Neutrophil (primary cell): ENCODE data around the gene RNF224.

Experiments
- H3K27ac ChIP-seq: fragments of 200-600 bp; sonication (generic); 2 replicates; pipeline ENCODE4 v1.5.1; 2016; ENCODE audit warnings: mild to moderate bottlenecking, moderate library complexity
- H3K27me3 ChIP-seq: fragments of 200-600 bp; sonication (generic); 2 replicates; pipeline ENCODE4 v1.6.0; 2016; ENCODE audit warnings: mild to moderate bottlenecking
- H3K36me3 ChIP-seq: fragments of 200-600 bp; sonication (generic); 2 replicates; pipeline ENCODE4 v1.5.1; 2017
- H3K4me1 ChIP-seq, 2 experiments: fragments of 200-600 bp in 1 of 2; sonication (generic) in 1 of 2; 1 replicate in 1 of 2; 2 replicates in 1 of 2; pipeline versions ENCODE4 v1.5.1 to v1.6.1; 2013 to 2016; ENCODE audit warnings: low read depth in 1 of 2, low read length in 1 of 2, mild to moderate bottlenecking in 1 of 2, moderate library complexity in 1 of 2; ENCODE audit not compliant: control insufficient read depth in 1 of 2, insufficient read depth in 1 of 2
- H3K4me3 ChIP-seq, 2 experiments: fragments of 200-600 bp in 1 of 2; sonication (generic) in 1 of 2; 1 replicate in 1 of 2; 2 replicates in 1 of 2; pipeline ENCODE4 v1.5.1; 2013 to 2016; ENCODE audit warnings: low read depth in 1 of 2, low read length in 1 of 2, mild to moderate bottlenecking in 1 of 2, moderate library complexity in 1 of 2
- H3K9me3 ChIP-seq: fragments of 200-600 bp; sonication (generic); 2 replicates; pipeline ENCODE4 v1.5.1; 2016
- TF ChIP-seq, protein P1 (sequence below): fragments of 200-600 bp; sonication (generic); IDR thresholded peaks from 2 replicates; pipeline ENCODE4 v1.5.1; 2016; ENCODE audit warnings: antibody characterized with exemption

RNF224 gene

DNA sequence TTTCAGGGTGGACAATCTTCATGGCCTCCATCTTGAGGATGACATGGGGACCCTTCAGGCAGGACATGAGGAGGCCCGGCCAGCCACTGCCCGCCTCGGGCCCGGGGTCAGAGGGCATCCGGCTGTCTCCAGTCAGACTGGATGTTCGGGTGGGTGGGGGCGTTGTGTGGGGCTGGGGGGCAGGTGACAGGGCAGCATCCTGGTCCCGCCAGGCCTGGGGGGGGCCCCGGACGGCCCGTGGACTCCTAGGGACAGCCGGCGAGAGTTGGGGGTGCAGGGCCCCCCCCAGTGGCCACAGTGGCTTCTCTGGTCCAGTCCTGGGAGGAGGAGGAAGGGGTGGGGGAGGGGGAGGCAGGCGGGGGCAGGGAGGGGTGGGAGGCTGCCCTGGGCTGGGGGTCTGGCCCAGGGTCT is 6.2 kb upstream of the RNF224 start:
- Histone ChIP-seq H3K27me3 (peaks cover 52% of the 10 kb centered on the region), H3K36me3 (peaks cover 24% of the 10 kb centered on the region), H3K4me1 (peaks cover 15 to 30% of the 10 kb centered on the region in 2 experiments), H3K9me3 (no peaks in the 10 kb centered on the region), H3K4me3 (no peak overlapping the region), H3K27ac (no peak overlapping the region)
- TF ChIP-seq, protein P1, sequence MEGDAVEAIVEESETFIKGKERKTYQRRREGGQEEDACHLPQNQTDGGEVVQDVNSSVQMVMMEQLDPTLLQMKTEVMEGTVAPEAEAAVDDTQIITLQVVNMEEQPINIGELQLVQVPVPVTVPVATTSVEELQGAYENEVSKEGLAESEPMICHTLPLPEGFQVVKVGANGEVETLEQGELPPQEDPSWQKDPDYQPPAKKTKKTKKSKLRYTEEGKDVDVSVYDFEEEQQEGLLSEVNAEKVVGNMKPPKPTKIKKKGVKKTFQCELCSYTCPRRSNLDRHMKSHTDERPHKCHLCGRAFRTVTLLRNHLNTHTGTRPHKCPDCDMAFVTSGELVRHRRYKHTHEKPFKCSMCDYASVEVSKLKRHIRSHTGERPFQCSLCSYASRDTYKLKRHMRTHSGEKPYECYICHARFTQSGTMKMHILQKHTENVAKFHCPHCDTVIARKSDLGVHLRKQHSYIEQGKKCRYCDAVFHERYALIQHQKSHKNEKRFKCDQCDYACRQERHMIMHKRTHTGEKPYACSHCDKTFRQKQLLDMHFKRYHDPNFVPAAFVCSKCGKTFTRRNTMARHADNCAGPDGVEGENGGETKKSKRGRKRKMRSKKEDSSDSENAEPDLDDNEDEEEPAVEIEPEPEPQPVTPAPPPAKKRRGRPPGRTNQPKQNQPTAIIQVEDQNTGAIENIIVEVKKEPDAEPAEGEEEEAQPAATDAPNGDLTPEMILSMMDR = no peak

DNA sequence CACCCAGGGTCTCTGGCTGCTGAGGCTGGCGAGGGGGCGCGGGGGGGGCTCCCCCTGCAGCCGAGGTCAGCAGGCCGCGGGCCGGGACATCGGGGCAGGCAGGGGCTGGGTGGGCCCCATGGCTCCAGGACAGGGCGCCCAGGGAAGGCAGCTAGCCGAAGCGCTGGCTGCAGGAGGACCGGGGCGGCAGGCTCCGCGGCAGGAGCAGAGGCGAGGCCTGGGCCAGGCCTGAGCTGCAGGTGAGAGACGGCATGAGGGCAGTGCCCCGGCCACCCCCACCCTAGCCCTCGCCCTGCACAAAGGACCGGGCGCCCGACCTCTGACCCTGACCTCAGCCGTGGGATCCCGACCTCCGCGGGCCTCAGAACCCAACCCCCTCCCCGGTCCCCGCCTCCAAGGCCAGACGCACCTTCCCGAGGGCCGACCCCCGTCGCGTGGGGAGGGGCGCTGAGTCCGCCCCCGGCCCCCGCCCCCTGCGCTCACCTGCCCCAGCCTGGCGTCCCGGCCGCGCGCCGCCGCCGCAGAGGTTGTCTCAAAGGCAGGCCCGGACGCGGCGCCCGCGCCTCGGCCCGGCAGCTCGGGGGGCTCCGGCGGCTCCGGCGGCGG is 5.7 kb upstream of the RNF224 start:
- H3K4me1 ChIP-seq = peaks cover 15 to 30% of the 10 kb centered on the region in 2 experiments
- no peak overlapping the region for H3K4me3 ChIP-seq
- no peaks in the 10 kb centered on the region for H3K9me3 ChIP-seq
- TF ChIP-seq, protein P1 = no peak
- peaks cover 19% of the 10 kb centered on the region for H3K36me3 ChIP-seq
- peaks cover 58% of the 10 kb centered on the region for H3K27me3 ChIP-seq
- H3K27ac ChIP-seq = no peak overlapping the region

- Histone ChIP-seq H3K4me1 (peaks cover 15 to 30% of the 10 kb centered on the region in 2 experiments), H3K36me3 (peaks cover 11% of the 10 kb centered on the region), H3K9me3 (no peaks in the 10 kb centered on the region), H3K27ac (peak within 1 kb of the TSS; percentile 87), H3K4me3 (peak within 1 kb of the TSS; percentile 84 to 94), H3K27me3 (peaks cover 66% of the 10 kb centered on the region)
- TF ChIP-seq, protein P1 = no peak
Measured at GRCh38 chr9:137222190-137223077, 4.9 kb upstream of the RNF224 start, which contains the start of gene RNF208. RNF208 (minus strand) TSS chr9:137222240; CDS start chr9:137221212, 1,028 bp downstream.

- TF ChIP-seq, protein P1 = peak; percentile 26
- Histone ChIP-seq H3K4me3 (peak overlapping the region; percentile 84 to 94), H3K4me1 (peaks cover 15 to 30% of the 10 kb centered on the region in 2 experiments), H3K36me3 (peaks cover 2% of the 10 kb centered on the region), H3K27ac (peak overlapping the region; percentile 87), H3K9me3 (no peaks in the 10 kb centered on the region), H3K27me3 (peaks cover 75% of the 10 kb centered on the region)
Measured at GRCh38 chr9:137223078-137223970, 4.0 kb upstream of the RNF224 start.
